Astrocyte (in vitro differentiated cells and primary cell): ENCODE data around the gene STK11IP.

ENCODE experiments used
- CTCF ChIP-seq: IDR thresholded peaks from 2 replicates; pipeline ENCODE4 v1.5.1; 2011; ENCODE audit warnings: low read depth, mild to moderate bottlenecking, inconsistent platforms, low read length, moderate library complexity; ENCODE audit not compliant: insufficient read depth
- EZH2 ChIP-seq: IDR thresholded peaks from 2 replicates; pipeline ENCODE4 v1.6.1; 2012; ENCODE audit warnings: mild to moderate bottlenecking, low read length, inconsistent platforms; ENCODE audit not compliant: insufficient read depth

- TF ChIP-seq CTCF (no peak), EZH2 (no peak)
Measured at GRCh38 chr2:219573166-219573565, 24.5 kb upstream of the STK11IP start.
